Stimulated activated CD4-positive, alpha-beta T cell treated with anti-CD3 and anti-CD28 coated beads, Interleukin-4, amount 100 ng/mL, for 4 hours (primary cell): ENCODE measurements around the gene LRP1B.

Experiments used
- DNase-seq, 2 experiments: peaks; one replicate each; pipeline ENCODE4 v3.0.0-alpha.2; 2020

Gene LRP1B

GRCh38 chr2:140863713-140864112 is 1267.1 kb downstream of the LRP1B start:
- no peak for DNase-seq

GRCh38 chr2:140862181-140862580 is 1268.6 kb downstream of the LRP1B start:
- no peak for DNase-seq

- no peak for DNase-seq
These were observed 1269.2 kb downstream of the LRP1B start for GRCh38 chr2:140861666-140862065.

- no peak for DNase-seq
These were observed 1275.3 kb downstream of the LRP1B start for GRCh38 chr2:140855471-140855870.

GRCh38 chr2:140851258-140851981 is 1279.4 kb downstream of the LRP1B start:
- no peak for DNase-seq

GRCh38 chr2:140843186-140843585 is 1287.6 kb downstream of the LRP1B start:
- DNase-seq, result no peak

- no peak for DNase-seq
These were observed 1288.7 kb downstream of the LRP1B start for GRCh38 chr2:140842110-140842509.

GRCh38 chr2:140841141-140841540 is 1289.7 kb downstream of the LRP1B start:
- DNase-seq, result no peak

- no peak for DNase-seq
These were observed 1294.0 kb downstream of the LRP1B start for GRCh38 chr2:140836826-140837225.

GRCh38 chr2:140835079-140835478 is 1295.7 kb downstream of the LRP1B start:
- DNase-seq, result no peak

GRCh38 chr2:140814141-140814540 is 1316.7 kb downstream of the LRP1B start:
- DNase-seq, result no peak

- DNase-seq, result no peak
These were observed 1322.0 kb downstream of the LRP1B start for GRCh38 chr2:140808820-140809219.

GRCh38 chr2:140808211-140808610 is 1322.6 kb downstream of the LRP1B start:
- no peak for DNase-seq

- DNase-seq, result no peak
These were observed 1326.0 kb downstream of the LRP1B start for GRCh38 chr2:140804700-140805260.

- DNase-seq, result no peak
These were observed 1329.5 kb downstream of the LRP1B start for GRCh38 chr2:140801311-140801710.

GRCh38 chr2:140797718-140798117 is 1333.1 kb downstream of the LRP1B start:
- no peak for DNase-seq

- no peak for DNase-seq
These were observed 1339.0 kb downstream of the LRP1B start for GRCh38 chr2:140791802-140792201.

GRCh38 chr2:140786585-140786984 is 1344.2 kb downstream of the LRP1B start:
- DNase-seq, result no peak

GRCh38 chr2:140775411-140775810 is 1355.4 kb downstream of the LRP1B start:
- no peak for DNase-seq

GRCh38 chr2:140770645-140771044 is 1360.2 kb downstream of the LRP1B start:
- DNase-seq, result no peak

- no peak for DNase-seq
These were observed 1369.0 kb downstream of the LRP1B start for GRCh38 chr2:140761807-140762206.

- no peak for DNase-seq
These were observed 1371.2 kb downstream of the LRP1B start for GRCh38 chr2:140759426-140760156.

- DNase-seq, result no peak
These were observed 1383.2 kb downstream of the LRP1B start for GRCh38 chr2:140747665-140748064.

GRCh38 chr2:140747090-140747489 is 1383.7 kb downstream of the LRP1B start:
- no peak for DNase-seq
